Lower lobe of right lung (tissue), 2 donors: ENCODE data around the gene ARHGAP1. TPM values are rescaled to one million over a fixed set of nuclear protein-coding genes. Genes with fewer than 3 reads are reported as not detected.

Source experiments
- ATAC-seq, 2 donors: fragments of 200-7000 bp; cut with Tn5 transposase; one replicate each; pipeline ENCODE4 v1.9.1; 2020 to 2022; ENCODE audit warnings: mild to moderate bottlenecking in 2 of 2, moderate library complexity in 2 of 2
- DNase-seq: peaks from one replicate; pipeline ENCODE4 v3.0.0-alpha.2; 2020
- H3K27ac ChIP-seq: fragments of 200-600 bp; one replicate; pipeline ENCODE4 v1.8.0; 2022
- H3K27me3 ChIP-seq: fragments of 200-600 bp; one replicate; pipeline ENCODE4 v1.8.0; 2022; ENCODE audit warnings: low read depth
- H3K36me3 ChIP-seq: fragments of 200-600 bp; one replicate; pipeline ENCODE4 v1.8.0; 2022; ENCODE audit warnings: mild to moderate bottlenecking
- H3K4me1 ChIP-seq: fragments of 200-600 bp; one replicate; pipeline ENCODE4 v1.8.0; 2022
- H3K4me3 ChIP-seq: fragments of 200-600 bp; one replicate; pipeline ENCODE4 v1.8.0; 2022; ENCODE audit warnings: mild to moderate bottlenecking
- H3K9me3 ChIP-seq: fragments of 200-600 bp; one replicate; pipeline ENCODE4 v1.8.0; 2022
- CTCF ChIP-seq: fragments of 200-600 bp; IDR thresholded peaks from one replicate; pipeline ENCODE4 v1.8.0; 2022; ENCODE audit warnings: antibody characterized with exemption, mild to moderate bottlenecking
- intact Hi-C: fragments of 100-400 bp; cut with DNase I; formaldehyde crosslinking; loops from one replicate; pipeline ENCODE4 v1.11.0; 2022
- total RNA-seq: library from RNA; stranded (reverse); fragmentation: NEBNext Ultra II Directional; extraction: Animal tissue kit (Norgen Biotek cat#: 25700); gene quantifications from one replicate; pipeline ENCODE4 v1.2.1, GENCODE V29; 2021
- donor health status: DM: no; HTN: yes; CAD: no; lungs with severe emphysema.

Gene ARHGAP1
- total RNA-seq, 1 donor from 2014 or later, result 67.4 TPM

DNA sequence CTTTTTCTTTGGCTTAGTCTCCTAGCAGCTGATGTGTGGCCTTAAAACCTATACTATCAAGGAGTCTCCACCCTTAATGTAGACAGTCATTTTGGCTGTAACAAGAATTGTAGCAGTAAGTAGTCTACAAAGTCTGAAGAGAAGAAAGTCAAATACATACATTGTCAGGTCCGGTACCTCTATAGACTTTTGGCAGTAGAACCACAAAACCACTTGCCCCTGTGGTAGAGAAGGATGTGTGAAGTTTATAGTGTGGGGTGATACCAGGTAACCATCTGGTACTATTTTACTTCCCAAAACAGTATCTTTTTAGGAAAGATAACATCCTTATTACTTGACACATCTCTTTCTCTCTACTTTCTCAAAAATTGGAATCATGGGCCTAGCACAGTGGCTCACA, 67.9 kb downstream of the ARHGAP1 start:
- no peaks in the 10 kb centered on the region for H3K4me1 ChIP-seq
- ATAC-seq (no peak), DNase-seq (no peak)
- no peaks in the 10 kb centered on the region for H3K9me3 ChIP-seq
- H3K27me3 ChIP-seq, result no peaks in the 10 kb centered on the region
- peaks cover 54% of the 10 kb centered on the region for H3K36me3 ChIP-seq
- no peak overlapping the region for H3K27ac ChIP-seq
- intact Hi-C loops, result no loop called here
- no peak for TF ChIP-seq CTCF
- no peak overlapping the region for H3K4me3 ChIP-seq

DNA sequence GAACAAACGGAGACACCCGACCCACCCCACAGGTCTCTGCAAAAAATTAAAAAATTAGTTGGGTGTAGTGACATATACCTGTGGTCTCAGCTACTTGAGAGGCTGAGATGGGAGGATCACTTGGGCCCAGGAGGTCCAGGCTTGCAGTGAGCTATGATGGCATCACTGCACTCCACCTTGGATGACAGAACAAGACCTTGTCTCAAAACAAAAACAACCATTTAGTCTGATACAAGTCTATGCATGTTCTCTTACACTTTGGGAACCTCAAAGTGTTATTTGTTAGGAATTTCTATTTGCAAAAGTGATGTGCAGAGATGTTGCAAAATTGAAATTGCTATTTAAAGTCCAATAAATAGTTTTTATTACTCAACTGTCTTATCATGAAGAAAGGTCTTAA, 68.7 kb downstream of the ARHGAP1 start:
- H3K27ac ChIP-seq, result no peak overlapping the region
- TF ChIP-seq CTCF, result no peak
- H3K9me3 ChIP-seq, result no peaks in the 10 kb centered on the region
- H3K36me3 ChIP-seq, result peaks cover 59% of the 10 kb centered on the region
- intact Hi-C loops, result no loop called here
- H3K4me3 ChIP-seq, result no peak overlapping the region
- no peaks in the 10 kb centered on the region for H3K4me1 ChIP-seq
- no peak for ATAC-seq
- no peaks in the 10 kb centered on the region for H3K27me3 ChIP-seq
- DNase-seq, result no peak

DNA sequence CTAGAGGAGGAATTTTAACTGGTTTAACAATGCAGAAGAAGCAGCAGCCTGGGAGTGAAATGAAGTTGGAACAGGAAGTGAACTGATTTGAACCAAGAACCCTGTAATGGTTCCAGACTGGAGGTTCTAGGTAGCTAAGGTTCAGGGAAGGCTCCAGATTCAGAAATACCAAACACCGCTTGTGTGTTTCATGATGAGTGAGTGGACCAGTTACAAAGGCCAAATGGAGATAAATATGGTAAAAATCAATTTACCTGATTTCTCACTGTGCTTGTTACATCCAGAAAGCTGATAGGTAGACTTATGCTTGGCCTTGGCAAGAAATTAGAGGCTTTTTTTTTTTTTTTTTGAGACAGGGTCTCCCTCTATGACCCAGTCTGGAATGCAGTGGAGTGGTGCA, 70.2 kb downstream of the ARHGAP1 start:
- Histone ChIP-seq H3K27me3 (no peaks in the 10 kb centered on the region), H3K9me3 (no peaks in the 10 kb centered on the region), H3K4me3 (no peak overlapping the region), H3K4me1 (no peaks in the 10 kb centered on the region), H3K27ac (no peak overlapping the region), H3K36me3 (peaks cover 58% of the 10 kb centered on the region)
- DNase-seq (no peak), ATAC-seq (no peak)
- no peak for TF ChIP-seq CTCF
- intact Hi-C loops, result no loop called here

- Histone ChIP-seq H3K9me3 (no peaks in the 10 kb centered on the region), H3K4me1 (no peaks in the 10 kb centered on the region), H3K36me3 (peaks cover 69% of the 10 kb centered on the region), H3K27me3 (no peaks in the 10 kb centered on the region), H3K27ac (no peak overlapping the region), H3K4me3 (no peak overlapping the region)
- ATAC-seq (no peak), DNase-seq (no peak)
- intact Hi-C loops, result no loop called here
- TF ChIP-seq CTCF, result no peak
Measured at GRCh38 chr11:46628961-46629360, 71.5 kb downstream of the ARHGAP1 start.

Other genes starting within 250 kb of the ARHGAP1 start
- 39.9 TPM for gene AMBRA1, start 106.6 kb downstream of the ARHGAP1 start, total RNA-seq
- gene HARBI1, start 83.4 kb downstream of the ARHGAP1 start, total RNA-seq, result 6.3 TPM
- gene ATG13, start 83.1 kb downstream of the ARHGAP1 start, total RNA-seq, result 54.4 TPM
- gene ZNF408, start 412 bp upstream of the ARHGAP1 start, total RNA-seq, result 8.6 TPM
- not detected for gene F2, start 18.6 kb upstream of the ARHGAP1 start, total RNA-seq
- gene CKAP5, start 145.7 kb upstream of the ARHGAP1 start, total RNA-seq, result 59.7 TPM
- gene LRP4, start 217.9 kb upstream of the ARHGAP1 start, total RNA-seq, result 6.6 TPM
- 32.8 TPM for gene CSTPP1, start 236.1 kb upstream of the ARHGAP1 start, total RNA-seq